Mesendoderm (in vitro differentiated cells): ENCODE results near the gene PIK3C2B.

Experiments
- DNase-seq: peaks from one replicate; pipeline ENCODE4 v3.0.0; 2013
- H2AK5ac ChIP-seq: 2 replicates; pipeline ENCODE4 v1.6.1; 2013; ENCODE audit warnings: low read length, inconsistent platforms
- H2BK120ac ChIP-seq: 2 replicates; pipeline ENCODE4 v1.6.1; 2013; ENCODE audit warnings: low read depth, mild to moderate bottlenecking, low read length, moderate library complexity, mixed read lengths
- H2BK15ac ChIP-seq: replicated peaks from 2 replicates; pipeline ENCODE4 v1.6.1; 2013; ENCODE audit warnings: low read depth, mild to moderate bottlenecking, moderate library complexity
- H2BK5ac ChIP-seq: 2 replicates; pipeline ENCODE4 v1.6.1; 2013; ENCODE audit warnings: low read length, inconsistent platforms
- H3K18ac ChIP-seq: 2 replicates; pipeline ENCODE4 v1.6.1; 2013; ENCODE audit warnings: mild to moderate bottlenecking, low read length, mixed read lengths
- H3K23ac ChIP-seq: one replicate; pipeline ENCODE4 v1.6.1; 2013; ENCODE audit warnings: low read length
- H3K27ac ChIP-seq: 2 replicates; pipeline ENCODE4 v1.5.1; 2013; ENCODE audit warnings: low read depth, mild to moderate bottlenecking, inconsistent platforms, low read length, moderate library complexity
- H3K27me3 ChIP-seq: 2 replicates; pipeline ENCODE4 v1.6.1; 2013; ENCODE audit warnings: low read length, control low read depth, mild to moderate bottlenecking, inconsistent platforms; ENCODE audit not compliant: insufficient read depth, poor library complexity
- H3K36me3 ChIP-seq: 2 replicates; pipeline ENCODE4 v1.6.1; 2013; ENCODE audit warnings: low read length, inconsistent platforms; ENCODE audit not compliant: control insufficient read depth, insufficient read depth
- H3K4ac ChIP-seq: one replicate; pipeline ENCODE4 v1.6.1; 2013; ENCODE audit warnings: low read depth, mild to moderate bottlenecking, low read length, moderate library complexity
- H3K4me1 ChIP-seq: 2 replicates; pipeline ENCODE4 v1.6.1; 2013; ENCODE audit warnings: low read depth, low read length, inconsistent platforms; ENCODE audit not compliant: control insufficient read depth
- H3K4me2 ChIP-seq: 2 replicates; pipeline ENCODE4 v1.6.1; 2013; ENCODE audit warnings: low read length
- H3K4me3 ChIP-seq: 2 replicates; pipeline ENCODE4 v1.5.1; 2013; ENCODE audit warnings: mild to moderate bottlenecking, low read length
- H3K56ac ChIP-seq: one replicate; pipeline ENCODE4 v1.6.1; 2013; ENCODE audit warnings: low read length
- H3K79me1 ChIP-seq: 2 replicates; pipeline ENCODE4 v1.6.1; 2013; ENCODE audit warnings: low read length, inconsistent platforms
- H3K79me2 ChIP-seq: 2 replicates; pipeline ENCODE4 v1.6.1; 2013; ENCODE audit warnings: mild to moderate bottlenecking, low read length; ENCODE audit not compliant: control insufficient read depth, insufficient read depth
- H3K9ac ChIP-seq: 2 replicates; pipeline ENCODE4 v1.6.1; 2013; ENCODE audit warnings: low read length, inconsistent platforms
- H4K5ac ChIP-seq: one replicate; pipeline ENCODE4 v1.6.1; 2013; ENCODE audit warnings: low read length
- H4K8ac ChIP-seq: one replicate; pipeline ENCODE4 v1.6.1; 2013; ENCODE audit warnings: low read depth, mild to moderate bottlenecking, control low read depth, low read length, moderate library complexity
- WGBS: extraction: QIAGEN DNeasy Blood & Tissue Kit; methylation state at CpG from one replicate; pipeline ENCODE4 v1.1.7; 2013; ENCODE audit warnings: low lambda C conversion rate, missing lambda C conversion rate; ENCODE audit not compliant: insufficient coverage; ENCODE audit errors: extremely low coverage; 5-methylcytosine and 5-hydroxymethylcytosine counted together

The PIK3C2B gene

GRCh38 chr1:204513117-204513716 is 18.6 kb upstream of the PIK3C2B start:
- Histone ChIP-seq H3K79me2 (peaks cover 17% of the 10 kb centered on the region), H3K18ac (no peak overlapping the region), H3K56ac (no peak overlapping the region), H2BK120ac (no peak overlapping the region), H3K4me1 (no peaks in the 10 kb centered on the region), H2BK15ac (no peak overlapping the region), H2AK5ac (no peak overlapping the region), H4K5ac (no peak overlapping the region), H2BK5ac (no peak overlapping the region), H3K4me3 (no peak overlapping the region), H3K27me3 (no peaks in the 10 kb centered on the region), H3K27ac (no peak overlapping the region), H3K23ac (no peak overlapping the region), H4K8ac (no peak overlapping the region), H3K4me2 (no peak overlapping the region), H3K36me3 (no peaks in the 10 kb centered on the region), H3K4ac (no peak overlapping the region), H3K9ac (no peak overlapping the region), H3K79me1 (no peaks in the 10 kb centered on the region)
- no peak for DNase-seq
- no CpG with 5 or more reads among the region's 15 CpGs for WGBS

- H3K9ac ChIP-seq = no peak overlapping the region
- no peak overlapping the region for H4K5ac ChIP-seq
- no peak overlapping the region for H3K18ac ChIP-seq
Observed at GRCh38 chr1:204511366-204511765, 16.8 kb upstream of the PIK3C2B start.

GRCh38 chr1:204509186-204509635 is 14.6 kb upstream of the PIK3C2B start:
- no peak overlapping the region for H3K4me3 ChIP-seq
- no peak overlapping the region for H3K9ac ChIP-seq
- H3K4ac ChIP-seq = no peak overlapping the region
- no peak overlapping the region for H2BK5ac ChIP-seq
- no peaks in the 10 kb centered on the region for H3K79me2 ChIP-seq
- H4K8ac ChIP-seq = peak overlapping the region; percentile 39
- no peak overlapping the region for H3K4me2 ChIP-seq
- no peaks in the 10 kb centered on the region for H3K79me1 ChIP-seq
- no peak for DNase-seq
- H3K18ac ChIP-seq = no peak overlapping the region
- no peaks in the 10 kb centered on the region for H3K27me3 ChIP-seq
- no CpG with 5 or more reads among the region's 9 CpGs for WGBS
- no peak overlapping the region for H3K56ac ChIP-seq
- no peaks in the 10 kb centered on the region for H3K36me3 ChIP-seq
- no peak overlapping the region for H2BK120ac ChIP-seq
- H4K5ac ChIP-seq = no peak overlapping the region
- no peaks in the 10 kb centered on the region for H3K4me1 ChIP-seq
- H2AK5ac ChIP-seq = no peak overlapping the region
- no peak overlapping the region for H3K23ac ChIP-seq
- H2BK15ac ChIP-seq = no peak overlapping the region
- H3K27ac ChIP-seq = no peak overlapping the region

More at GRCh38 chr1:204511366-204511765, 16.8 kb upstream of the PIK3C2B start:
- no peak overlapping the region for H2AK5ac ChIP-seq
- H2BK120ac ChIP-seq = no peak overlapping the region
- H3K4ac ChIP-seq = no peak overlapping the region
- H3K79me1 ChIP-seq = no peaks in the 10 kb centered on the region
- H2BK15ac ChIP-seq = no peak overlapping the region
- no peaks in the 10 kb centered on the region for H3K79me2 ChIP-seq
- H3K23ac ChIP-seq = no peak overlapping the region
- H3K4me2 ChIP-seq = no peak overlapping the region
- H3K36me3 ChIP-seq = no peaks in the 10 kb centered on the region
- no peak overlapping the region for H2BK5ac ChIP-seq
- no peak overlapping the region for H4K8ac ChIP-seq
- no peaks in the 10 kb centered on the region for H3K4me1 ChIP-seq
- no peak overlapping the region for H3K27ac ChIP-seq
- no peak for DNase-seq
- no peak overlapping the region for H3K56ac ChIP-seq
- no peaks in the 10 kb centered on the region for H3K27me3 ChIP-seq
- no peak overlapping the region for H3K4me3 ChIP-seq

GRCh38 chr1:204507317-204508105 is 12.9 kb upstream of the PIK3C2B start:
- H3K4ac ChIP-seq = no peak overlapping the region
- no peaks in the 10 kb centered on the region for H3K79me2 ChIP-seq
- H4K8ac ChIP-seq = no peak overlapping the region
- peak overlapping the region; percentile 60 for H3K18ac ChIP-seq
- peak; percentile 94 for DNase-seq
- no peak overlapping the region for H4K5ac ChIP-seq
- peak overlapping the region; percentile 94 for H3K9ac ChIP-seq
- H2AK5ac ChIP-seq = no peak overlapping the region
- WGBS = no CpG with 5 or more reads among the region's 22 CpGs
- no peak overlapping the region for H2BK15ac ChIP-seq
- H3K23ac ChIP-seq = no peak overlapping the region
- no peaks in the 10 kb centered on the region for H3K79me1 ChIP-seq
- H2BK120ac ChIP-seq = no peak overlapping the region
- H3K27me3 ChIP-seq = no peaks in the 10 kb centered on the region
- H3K36me3 ChIP-seq = no peaks in the 10 kb centered on the region
- H3K4me1 ChIP-seq = no peaks in the 10 kb centered on the region
- peak overlapping the region; percentile 87 for H3K27ac ChIP-seq
- peak overlapping the region; percentile 93 for H3K4me3 ChIP-seq
- peak overlapping the region; percentile 63 for H3K4me2 ChIP-seq
- H2BK5ac ChIP-seq = peak overlapping the region; percentile 87
- peak overlapping the region; percentile 95 for H3K56ac ChIP-seq

- no peaks in the 10 kb centered on the region for H3K36me3 ChIP-seq
- peak; percentile 93 for DNase-seq
- H3K4me1 ChIP-seq = no peaks in the 10 kb centered on the region
Observed at GRCh38 chr1:204506969-204507316, 12.3 kb upstream of the PIK3C2B start.

More at GRCh38 chr1:204506969-204507316, 12.3 kb upstream of the PIK3C2B start:
- peak overlapping the region; percentile 95 for H3K56ac ChIP-seq
- H3K23ac ChIP-seq = no peak overlapping the region
- H2AK5ac ChIP-seq = no peak overlapping the region
- H3K9ac ChIP-seq = peak overlapping the region; percentile 94
- no CpG with 5 or more reads among the region's 13 CpGs for WGBS
- H3K4me3 ChIP-seq = peak overlapping the region; percentile 93
- H3K79me1 ChIP-seq = no peaks in the 10 kb centered on the region
- no peak overlapping the region for H3K18ac ChIP-seq
- peak overlapping the region; percentile 87 for H3K27ac ChIP-seq
- no peak overlapping the region for H2BK120ac ChIP-seq
- H2BK5ac ChIP-seq = peak overlapping the region; percentile 87
- H3K4ac ChIP-seq = no peak overlapping the region
- H3K79me2 ChIP-seq = no peaks in the 10 kb centered on the region
- H3K27me3 ChIP-seq = no peaks in the 10 kb centered on the region
- H4K8ac ChIP-seq = no peak overlapping the region
- H3K4me2 ChIP-seq = peak overlapping the region; percentile 63
- H4K5ac ChIP-seq = no peak overlapping the region
- no peak overlapping the region for H2BK15ac ChIP-seq
